Kidney epithelial cell (primary cell): Measurements from ENCODE around the gene LFNG. TPM values are rescaled to one million over a fixed set of nuclear protein-coding genes. Genes with fewer than 3 reads are reported as not detected.

ENCODE experiments used
- DNase-seq: peaks from one replicate; pipeline ENCODE4 v3.0.0-alpha.2; 2010; ENCODE audit warnings: low read depth
- H3K27me3 ChIP-seq: 2 replicates; pipeline ENCODE4 v1.6.0; 2011; ENCODE audit warnings: low read length; ENCODE audit not compliant: control insufficient read depth, insufficient read depth
- H3K36me3 ChIP-seq: 2 replicates; pipeline ENCODE4 v1.5.1; 2011; ENCODE audit warnings: low read length; ENCODE audit not compliant: control insufficient read depth, insufficient read depth
- H3K4me3 ChIP-seq: 2 replicates; pipeline ENCODE4 v1.5.1; 2011; ENCODE audit warnings: low read depth, mild to moderate bottlenecking, control low read depth, low read length
- CTCF ChIP-seq: IDR thresholded peaks from 2 replicates; pipeline ENCODE4 v1.5.1; 2011; ENCODE audit warnings: mild to moderate bottlenecking, moderate library complexity, low read length, control low read depth, inconsistent platforms; ENCODE audit not compliant: insufficient read depth, poor library complexity, severe bottlenecking
- total RNA-seq: library from RNA; depleted of rRNA; stranded (reverse); fragments of >200 nt; gene quantifications from 2 replicates; pipeline ENCODE4 v1.2.3, GENCODE V29; 2015

Gene LFNG
- total RNA-seq, 1 donor from 2014 or later, result 39.7 TPM

GRCh38 chr7:2569421-2569820 is 49.8 kb downstream of the LFNG start:
- H3K4me3 ChIP-seq, result no peak overlapping the region
- H3K27me3 ChIP-seq, result no peaks in the 10 kb centered on the region
- peaks cover 2% of the 10 kb centered on the region for H3K36me3 ChIP-seq
- DNase-seq, result no peak
- no peak for TF ChIP-seq CTCF

GRCh38 chr7:2570021-2570420 is 50.4 kb downstream of the LFNG start:
- no peaks in the 10 kb centered on the region for H3K27me3 ChIP-seq
- TF ChIP-seq CTCF, result no peak
- H3K4me3 ChIP-seq, result no peak overlapping the region
- peaks cover 2% of the 10 kb centered on the region for H3K36me3 ChIP-seq
- no peak for DNase-seq

GRCh38 chr7:2571409-2571808 is 51.8 kb downstream of the LFNG start:
- Histone ChIP-seq H3K36me3 (peaks cover 2% of the 10 kb centered on the region), H3K27me3 (no peaks in the 10 kb centered on the region), H3K4me3 (no peak overlapping the region)
- TF ChIP-seq CTCF, result no peak
- DNase-seq, result no peak

- no peak overlapping the region for H3K4me3 ChIP-seq
- DNase-seq, result peak; percentile 37
- no peaks in the 10 kb centered on the region for H3K27me3 ChIP-seq
- no peak for TF ChIP-seq CTCF
- peaks cover 2% of the 10 kb centered on the region for H3K36me3 ChIP-seq
These were observed 52.7 kb downstream of the LFNG start for GRCh38 chr7:2572101-2572842.

GRCh38 chr7:2573761-2574160 is 54.2 kb downstream of the LFNG start:
- TF ChIP-seq CTCF, result no peak
- H3K36me3 ChIP-seq, result no peaks in the 10 kb centered on the region
- H3K27me3 ChIP-seq, result no peaks in the 10 kb centered on the region
- no peak for DNase-seq
- no peak overlapping the region for H3K4me3 ChIP-seq

GRCh38 chr7:2575046-2575732 is 55.6 kb downstream of the LFNG start:
- Histone ChIP-seq H3K4me3 (no peak overlapping the region), H3K36me3 (no peaks in the 10 kb centered on the region), H3K27me3 (no peaks in the 10 kb centered on the region)
- no peak for TF ChIP-seq CTCF
- DNase-seq, result no peak
